SW480 (cell line): Measurements from ENCODE around the gene SIRPD.

Experiments
- DNase-seq: peaks from one replicate; pipeline ENCODE4 v3.0.0-alpha.2; 2016; ENCODE audit warnings: low spot score

The SIRPD gene

GRCh38 chr20:1494436-1494835 is 63.1 kb downstream of the SIRPD start:
- DNase-seq = no peak

- DNase-seq = no peak
Measured at GRCh38 chr20:1493536-1493935, 64.0 kb downstream of the SIRPD start.

GRCh38 chr20:1491860-1492642 is 65.5 kb downstream of the SIRPD start:
- no peak for DNase-seq

- no peak for DNase-seq
Measured at GRCh38 chr20:1491281-1491840, 66.1 kb downstream of the SIRPD start, which contains the start of gene SIRPB2. Gene SIRPB2 (minus strand): TSS chr20:1491420. CDS start chr20:1491359, 61 bp downstream.

- DNase-seq = no peak
Measured at GRCh38 chr20:1490643-1491195, 66.8 kb downstream of the SIRPD start.

GRCh38 chr20:1489764-1490436 is 67.6 kb downstream of the SIRPD start:
- no peak for DNase-seq

GRCh38 chr20:1489325-1489724 is 68.2 kb downstream of the SIRPD start:
- DNase-seq = no peak

GRCh38 chr20:1486566-1486965 is 70.9 kb downstream of the SIRPD start:
- no peak for DNase-seq

GRCh38 chr20:1484438-1485116 is 72.9 kb downstream of the SIRPD start:
- DNase-seq = no peak
